ENCODE data around the gene CATSPERD.

DNA sequence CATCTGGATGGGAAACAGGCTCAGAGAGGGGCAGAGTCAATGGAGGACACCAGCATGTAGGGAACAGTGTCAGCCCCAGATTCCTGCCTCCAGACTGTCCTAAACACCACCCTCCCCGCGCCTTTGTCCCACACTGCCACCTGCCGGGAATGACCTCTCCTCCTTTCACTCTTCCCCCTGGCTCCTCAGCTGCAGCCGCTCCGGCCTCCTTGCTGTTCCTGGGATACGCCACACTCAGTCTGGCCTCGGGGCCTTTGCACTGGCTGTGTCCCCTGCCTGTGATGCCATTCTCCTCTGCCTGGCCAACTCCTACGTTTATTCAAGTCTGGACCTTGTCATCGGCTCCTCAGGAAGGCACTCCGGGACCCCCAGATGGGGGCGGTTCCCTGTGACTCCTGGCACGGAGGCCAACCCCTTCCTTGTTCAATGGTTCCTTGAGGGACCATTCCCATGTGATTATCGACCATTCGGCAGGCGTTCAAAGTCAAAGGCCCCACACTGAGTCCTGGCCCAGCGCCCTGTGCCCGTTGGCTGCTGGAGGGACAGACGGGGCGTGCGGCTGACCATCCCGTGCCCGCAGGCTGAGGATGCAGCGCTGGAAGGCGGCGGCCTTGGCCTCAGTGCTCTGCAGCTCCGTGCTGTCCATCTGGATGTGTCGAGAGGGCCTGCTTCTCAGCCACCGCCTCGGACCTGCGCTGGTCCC is 103.3 kb downstream of the CATSPERD start:
- TF ChIP-seq, protein P1, sequence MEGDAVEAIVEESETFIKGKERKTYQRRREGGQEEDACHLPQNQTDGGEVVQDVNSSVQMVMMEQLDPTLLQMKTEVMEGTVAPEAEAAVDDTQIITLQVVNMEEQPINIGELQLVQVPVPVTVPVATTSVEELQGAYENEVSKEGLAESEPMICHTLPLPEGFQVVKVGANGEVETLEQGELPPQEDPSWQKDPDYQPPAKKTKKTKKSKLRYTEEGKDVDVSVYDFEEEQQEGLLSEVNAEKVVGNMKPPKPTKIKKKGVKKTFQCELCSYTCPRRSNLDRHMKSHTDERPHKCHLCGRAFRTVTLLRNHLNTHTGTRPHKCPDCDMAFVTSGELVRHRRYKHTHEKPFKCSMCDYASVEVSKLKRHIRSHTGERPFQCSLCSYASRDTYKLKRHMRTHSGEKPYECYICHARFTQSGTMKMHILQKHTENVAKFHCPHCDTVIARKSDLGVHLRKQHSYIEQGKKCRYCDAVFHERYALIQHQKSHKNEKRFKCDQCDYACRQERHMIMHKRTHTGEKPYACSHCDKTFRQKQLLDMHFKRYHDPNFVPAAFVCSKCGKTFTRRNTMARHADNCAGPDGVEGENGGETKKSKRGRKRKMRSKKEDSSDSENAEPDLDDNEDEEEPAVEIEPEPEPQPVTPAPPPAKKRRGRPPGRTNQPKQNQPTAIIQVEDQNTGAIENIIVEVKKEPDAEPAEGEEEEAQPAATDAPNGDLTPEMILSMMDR (IDR thresholded peaks at IDR 0.05) = no peak
- no peak for TF ChIP-seq POLR2A (IDR thresholded peaks at IDR 0.05)
